CD4-positive, alpha-beta T cell treated with Interleukin-1 beta for 1 hour (primary cell): Measurements from ENCODE around the gene TPPP.
"Not testable (repeated sequence)": the region's sequence is repeated elsewhere in the genome, so short reads cannot be mapped to it uniquely, and the experiment has no call there.

Source experiments
- DNase-seq, 2 donors: peaks; one replicate each; pipeline ENCODE4 v3.0.0-alpha.2; 2020 to 2022

TPPP gene

GRCh38 chr5:693271-694041 lies at the start of gene TPPP:
TSS of gene TPPP (minus strand) at chr5:693352. CDS start at chr5:678060, 15,292 bp downstream.
- DNase-seq = peak; percentile 80 to 85

GRCh38 chr5:742276-742675 lies 49.1 kb upstream of the TPPP start:
- not testable (repeated sequence) for DNase-seq

GRCh38 chr5:734145-734544 lies 41.0 kb upstream of the TPPP start:
- DNase-seq = not testable (repeated sequence)

DNA sequence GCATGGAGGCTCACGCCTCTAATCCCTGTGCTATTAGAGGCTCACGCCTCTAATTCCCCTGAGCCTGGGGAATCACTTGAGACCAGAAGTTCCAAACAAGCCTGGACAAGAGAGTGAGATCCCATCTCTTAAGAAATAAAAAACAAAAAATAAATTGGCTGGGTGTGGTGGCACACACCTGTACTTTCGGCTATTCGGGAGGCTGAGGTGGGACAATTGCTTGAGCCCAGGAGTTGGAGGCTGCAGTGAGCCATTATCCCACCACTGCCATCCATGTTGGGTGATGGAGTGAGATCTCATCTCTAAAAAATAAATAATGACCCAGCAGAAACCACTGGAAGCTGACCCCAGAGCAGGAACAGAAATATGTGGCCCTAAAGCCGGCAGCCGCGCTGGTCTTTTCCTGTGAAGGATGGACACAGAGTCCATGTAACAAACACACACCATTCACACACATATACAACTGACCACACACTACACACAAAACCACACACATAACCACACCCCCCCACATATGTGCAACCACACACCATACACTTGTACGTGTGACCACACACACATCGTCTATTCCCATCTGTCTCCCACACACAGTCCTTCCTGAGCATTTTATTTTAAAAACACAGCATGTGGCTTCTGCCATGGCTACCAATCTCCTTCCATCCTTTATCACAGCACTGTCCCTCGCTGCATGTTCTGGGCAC lies 39.8 kb upstream of the TPPP start:
- not testable (repeated sequence) for DNase-seq

DNA sequence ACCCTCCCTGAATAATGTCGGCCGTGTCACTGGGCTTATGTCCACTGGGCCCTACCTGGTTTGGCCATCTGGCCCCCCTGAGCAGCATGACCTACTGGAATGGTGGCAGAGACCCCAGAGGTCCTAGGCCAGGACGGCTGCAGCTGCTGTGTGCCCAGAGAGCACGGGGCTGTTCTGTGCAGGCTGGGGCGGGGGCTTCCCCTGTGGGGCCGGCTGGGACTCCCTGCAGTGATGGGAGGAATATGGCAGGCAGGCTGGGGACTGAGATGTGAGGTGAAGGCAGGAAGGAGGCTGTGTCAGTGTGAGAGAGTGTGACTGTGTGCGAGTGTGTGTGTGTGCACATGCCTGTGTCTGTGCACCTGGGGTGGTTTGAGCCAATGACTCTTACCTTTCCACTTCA lies 36.1 kb upstream of the TPPP start:
- not testable (repeated sequence) for DNase-seq

DNA sequence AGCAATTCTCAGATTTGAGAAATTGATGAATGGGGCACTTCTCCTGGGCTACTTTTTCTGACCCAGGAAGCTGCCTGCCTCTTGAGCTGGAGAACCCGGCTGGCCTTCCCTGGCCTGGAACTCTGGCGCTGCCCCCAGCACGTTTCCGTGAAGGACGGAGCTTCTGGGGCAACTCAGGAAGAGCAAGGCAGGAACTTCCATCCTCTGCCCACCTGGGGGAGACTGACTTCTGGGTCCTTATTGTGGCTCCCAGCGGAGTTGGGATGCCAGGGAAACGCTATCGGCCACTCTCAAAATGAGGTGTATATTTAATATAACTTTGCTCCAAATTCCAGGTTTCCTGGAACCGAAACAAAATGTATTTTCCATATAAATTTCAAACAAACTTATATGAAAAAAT lies 33.9 kb upstream of the TPPP start:
- DNase-seq = not testable (repeated sequence)

DNA sequence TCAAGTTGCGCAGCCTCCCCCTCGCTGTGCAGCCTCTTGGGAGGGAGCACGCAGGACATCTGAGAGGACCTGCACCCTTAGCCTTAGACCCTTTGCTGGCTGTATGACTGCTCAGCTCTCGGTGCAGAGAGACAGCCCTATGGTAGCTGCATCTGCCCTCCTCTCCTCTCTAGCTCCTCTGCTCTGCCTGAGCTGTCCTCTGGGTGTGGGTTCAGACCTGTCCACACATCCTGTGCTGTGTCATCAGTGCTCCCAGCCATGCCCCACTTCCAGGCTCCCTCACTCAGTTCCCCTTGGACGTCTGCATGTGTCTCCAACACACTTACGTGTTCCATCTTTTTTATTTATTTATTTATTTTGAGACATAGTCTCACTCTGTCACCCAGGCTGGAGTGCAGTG lies 30.7 kb upstream of the TPPP start:
- not testable (repeated sequence) for DNase-seq

DNA sequence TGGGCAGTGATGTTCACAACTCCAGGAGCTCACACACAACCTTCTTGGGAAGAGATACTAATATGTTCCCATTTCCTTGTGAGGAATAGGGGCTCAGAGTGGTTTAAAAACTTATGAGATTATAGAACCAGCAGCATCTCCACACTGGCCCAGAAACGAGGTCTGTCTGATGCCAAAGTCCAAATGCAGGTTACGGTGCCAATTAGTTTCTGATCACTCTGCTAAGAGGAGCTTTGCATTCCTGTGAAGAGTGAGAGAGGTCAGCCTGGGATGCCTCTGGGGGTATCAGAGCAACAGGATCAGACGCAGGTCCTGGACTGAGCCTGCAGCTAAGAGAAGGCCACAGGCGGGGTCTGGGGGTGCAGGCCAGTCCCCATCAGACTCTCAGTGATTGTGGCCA lies 30.2 kb upstream of the TPPP start:
- not testable (repeated sequence) for DNase-seq

DNA sequence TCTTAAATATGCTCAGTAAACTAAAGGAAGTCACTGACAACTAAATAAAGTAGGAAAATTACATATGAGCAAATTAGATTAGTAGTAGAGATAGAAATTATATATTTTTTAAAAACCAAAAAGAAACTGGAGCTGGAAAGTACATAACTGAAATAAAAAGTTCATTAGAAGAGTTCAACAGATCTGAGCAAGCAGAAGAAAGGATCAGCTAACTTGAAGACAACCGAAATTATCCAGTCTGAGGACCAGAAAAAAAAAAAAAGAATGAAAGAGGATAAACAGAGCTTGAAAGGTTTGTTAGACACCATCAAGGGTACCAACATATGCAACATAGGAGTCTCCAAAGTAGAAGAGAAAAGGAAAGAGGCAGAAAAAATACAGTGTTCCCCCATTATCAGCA lies 26.2 kb upstream of the TPPP start:
- DNase-seq = not testable (repeated sequence)

DNA sequence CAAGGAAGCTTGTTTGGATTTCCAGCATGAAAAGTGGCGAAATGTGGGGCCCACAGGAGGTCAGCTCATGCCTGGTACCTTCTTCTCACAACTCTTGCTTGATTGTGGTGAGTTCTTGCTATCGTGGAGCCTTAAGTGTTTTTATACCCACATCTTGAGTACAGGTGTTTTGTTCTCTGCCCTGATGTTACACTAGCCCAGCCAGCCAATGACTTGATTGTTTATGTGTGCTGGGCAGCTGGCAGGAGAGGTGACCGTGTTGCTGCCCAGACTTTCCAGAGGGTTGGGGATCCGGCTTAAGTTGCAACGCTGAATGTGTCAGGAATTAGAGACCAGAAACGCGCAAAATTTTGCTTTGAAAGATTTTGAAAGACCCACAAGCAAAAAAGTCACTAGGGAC lies 24.0 kb upstream of the TPPP start:
- no peak for DNase-seq

- DNase-seq = not testable (repeated sequence)
Measured at GRCh38 chr5:716740-717139, 23.6 kb upstream of the TPPP start.

DNA sequence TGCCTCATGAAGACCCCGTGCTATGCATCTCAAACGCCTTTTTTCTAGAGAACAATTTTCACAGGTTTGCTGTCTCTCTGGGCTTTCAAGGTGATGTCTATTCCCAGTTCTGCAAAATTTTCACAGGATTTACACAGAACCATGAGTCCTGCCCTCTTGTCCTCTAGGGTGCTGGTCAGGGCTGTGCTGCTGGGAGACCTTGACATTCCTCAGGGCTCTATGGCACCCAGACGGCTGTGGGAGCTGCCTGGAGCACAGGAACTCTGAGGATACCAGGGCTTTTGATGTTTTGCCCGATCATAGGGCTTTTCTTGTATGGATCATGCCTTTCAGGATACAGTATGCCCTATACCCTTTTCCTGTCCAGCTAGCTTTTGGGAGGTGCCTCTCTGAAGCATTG lies 22.5 kb upstream of the TPPP start:
- DNase-seq = not testable (repeated sequence)

DNA sequence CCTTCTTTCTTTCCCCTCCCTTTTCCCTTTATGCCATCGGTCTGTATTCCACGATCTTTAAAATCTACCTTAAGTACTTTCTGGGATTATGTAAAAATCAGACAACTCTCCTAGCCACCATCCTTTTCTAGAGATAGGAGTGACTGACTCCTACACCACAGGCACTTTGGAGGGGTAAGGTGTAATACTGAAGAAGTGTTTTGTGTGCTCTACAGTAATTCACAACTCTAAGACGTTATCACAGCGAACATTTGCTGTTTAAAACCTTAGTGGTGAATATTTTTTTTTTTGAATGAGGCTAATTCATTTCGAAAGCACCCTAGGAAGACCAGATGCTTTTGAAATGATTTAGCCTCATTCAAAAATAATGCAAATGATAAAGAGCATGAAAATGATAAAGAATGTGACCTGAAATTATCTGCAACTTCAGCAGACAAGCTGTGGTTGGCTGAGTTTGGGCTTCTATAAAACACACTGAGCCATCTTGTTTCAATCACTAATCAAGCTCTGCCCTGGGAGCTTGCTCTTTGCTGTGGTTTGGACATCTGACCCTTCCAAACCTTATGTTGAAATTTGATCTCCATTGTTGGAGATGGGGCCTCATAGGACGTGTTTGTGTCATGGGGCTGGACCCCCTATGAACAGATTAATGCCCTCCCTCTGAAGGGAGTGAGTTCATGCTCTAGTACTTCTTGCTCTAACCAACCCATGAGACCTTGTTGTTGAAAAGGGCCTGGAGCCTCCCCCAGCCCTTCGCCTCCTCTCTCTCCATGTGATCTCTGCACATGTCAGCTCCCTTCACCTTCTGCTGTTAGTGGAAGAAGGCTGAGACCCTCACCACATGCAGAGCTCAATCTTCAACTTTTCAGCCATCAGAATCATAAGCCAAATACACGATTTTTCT lies 21.3 kb upstream of the TPPP start:
- DNase-seq = not testable (repeated sequence)

DNA sequence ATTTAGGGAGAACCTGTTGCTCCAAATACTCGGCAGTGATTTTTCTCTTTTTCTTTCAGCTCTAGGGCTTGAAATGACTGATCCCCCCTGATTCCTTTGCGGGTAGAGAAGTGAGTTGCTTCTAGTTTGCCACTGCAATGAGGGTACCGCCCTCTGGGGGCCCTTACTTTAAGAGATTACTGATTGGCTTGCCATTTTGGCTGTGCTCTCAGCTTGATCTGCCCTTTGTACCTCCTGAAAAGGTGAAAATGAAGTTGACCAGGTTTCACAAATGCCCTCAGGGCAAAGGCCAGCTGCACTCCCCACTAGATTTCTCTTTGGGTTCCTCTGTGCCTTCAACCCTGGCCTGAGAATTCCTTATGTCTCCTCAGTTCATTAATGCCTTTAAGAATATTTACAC lies 20.5 kb upstream of the TPPP start:
- DNase-seq = not testable (repeated sequence)

GRCh38 chr5:708848-709517 lies 15.8 kb upstream of the TPPP start:
- DNase-seq = not testable (repeated sequence)

GRCh38 chr5:708374-708773 lies 15.2 kb upstream of the TPPP start:
- not testable (repeated sequence) for DNase-seq

- not testable (repeated sequence) for DNase-seq
Measured at GRCh38 chr5:706127-706526, 13.0 kb upstream of the TPPP start.

DNA sequence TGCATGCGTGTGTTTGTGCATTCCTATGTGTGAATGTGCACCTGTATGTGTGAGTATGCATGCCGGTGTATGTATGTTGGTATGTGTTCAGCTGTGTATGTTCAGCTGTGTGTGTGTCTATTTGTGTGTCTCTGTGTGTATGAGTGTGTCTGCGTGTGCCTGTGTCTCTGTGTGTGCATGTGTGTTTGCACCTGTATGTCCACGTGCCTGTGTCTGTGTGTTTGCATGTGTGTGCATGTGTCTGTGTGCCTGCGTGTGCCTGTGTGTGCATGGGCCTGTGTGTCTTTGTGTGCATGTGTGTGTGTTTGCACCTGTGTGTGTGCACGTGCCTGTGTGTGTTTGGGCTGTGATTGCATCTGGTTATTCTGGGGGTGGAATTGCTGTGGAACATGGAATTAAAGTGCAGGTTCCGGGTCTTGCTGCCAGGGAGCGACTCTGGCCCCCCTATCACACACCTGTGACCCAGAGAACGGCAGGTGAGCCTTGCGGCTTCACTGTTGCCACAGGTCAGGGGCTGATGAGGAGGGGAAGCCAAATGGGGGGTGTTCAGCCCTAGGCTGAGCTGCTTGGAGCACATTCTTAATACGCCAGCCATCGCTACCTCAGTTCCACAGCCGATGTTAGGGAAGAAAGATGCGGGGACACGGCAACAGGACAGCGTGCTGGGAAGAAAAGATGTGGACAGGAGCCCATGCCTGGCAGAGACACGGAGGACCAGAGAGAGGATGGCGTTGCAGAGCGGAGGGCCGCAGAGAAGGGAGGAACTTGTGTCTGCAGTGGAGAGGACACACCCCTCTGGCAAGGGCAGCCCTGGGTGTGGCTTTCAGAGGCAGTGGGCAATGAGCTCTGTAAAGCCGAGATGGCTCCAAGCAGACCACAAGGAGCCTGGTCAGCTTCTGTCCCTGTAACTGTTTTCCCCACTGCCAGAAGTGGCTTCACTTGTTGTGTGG lies 3.9 kb upstream of the TPPP start:
- DNase-seq = not testable (repeated sequence)

GRCh38 chr5:696191-696590 lies 3.0 kb upstream of the TPPP start:
- DNase-seq = not testable (repeated sequence)

- not testable (repeated sequence) for DNase-seq
Measured at GRCh38 chr5:695475-695874, 2.3 kb upstream of the TPPP start.

DNA sequence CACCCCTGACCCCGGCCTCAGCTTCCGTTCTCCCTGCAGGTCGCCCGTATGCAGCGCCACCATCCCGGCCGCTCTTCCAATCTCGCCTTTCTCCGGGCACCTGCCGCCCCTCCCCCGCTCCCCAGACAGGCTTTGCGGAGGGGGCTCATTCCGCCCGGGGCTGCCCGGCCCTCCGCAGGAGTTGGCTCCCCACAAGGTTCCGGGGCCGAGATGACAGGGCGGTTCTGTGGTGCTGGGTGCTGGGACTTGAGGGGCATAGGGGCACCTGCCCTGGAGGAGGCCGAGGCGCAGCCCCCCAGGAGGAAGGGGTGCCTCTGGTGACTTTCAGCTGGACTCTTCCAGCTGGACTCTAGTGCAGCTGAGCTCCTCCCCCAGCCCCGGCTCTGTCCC lies 885 bp upstream of the TPPP start:
- not testable (repeated sequence) for DNase-seq
